ENCODE measurements around the gene PTPRN2. TPM values are rescaled to one million over a fixed set of nuclear protein-coding genes. Genes with fewer than 3 reads are reported as not detected.

Gene PTPRN2
- total RNA-seq, 1 donor, result 0.09 TPM

DNA sequence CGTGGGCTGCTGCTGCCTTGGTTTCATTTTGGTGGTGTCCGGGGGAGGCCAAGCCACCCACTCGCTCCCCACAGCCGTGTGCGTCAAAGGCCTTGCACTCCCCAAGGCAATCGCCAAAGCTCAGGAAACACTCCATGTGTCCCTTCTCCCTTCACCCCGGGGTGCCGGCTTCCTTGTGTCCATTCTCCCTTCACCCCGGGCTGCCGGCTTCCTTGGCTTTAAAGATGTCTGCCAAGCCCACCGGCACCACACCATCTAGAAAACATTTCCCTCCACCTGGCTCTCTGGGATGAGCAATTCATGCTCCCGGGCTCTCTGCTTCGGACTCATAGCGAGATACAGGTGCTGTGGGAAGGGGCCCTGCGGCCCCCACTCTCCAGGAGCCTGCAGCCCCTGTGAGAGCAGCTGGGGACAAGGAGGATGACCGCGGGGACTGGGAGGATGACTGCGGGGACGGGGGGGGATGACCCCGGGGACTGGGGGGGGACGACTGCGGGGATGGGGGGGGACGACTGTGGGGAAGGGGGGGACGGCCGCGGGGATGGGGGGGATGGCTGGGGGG, 928.7 kb downstream of the PTPRN2 start:
- no peak overlapping the region for H3K4me3 ChIP-seq (ENCODE audit: low read depth, low read length)
- TF ChIP-seq, protein P1, sequence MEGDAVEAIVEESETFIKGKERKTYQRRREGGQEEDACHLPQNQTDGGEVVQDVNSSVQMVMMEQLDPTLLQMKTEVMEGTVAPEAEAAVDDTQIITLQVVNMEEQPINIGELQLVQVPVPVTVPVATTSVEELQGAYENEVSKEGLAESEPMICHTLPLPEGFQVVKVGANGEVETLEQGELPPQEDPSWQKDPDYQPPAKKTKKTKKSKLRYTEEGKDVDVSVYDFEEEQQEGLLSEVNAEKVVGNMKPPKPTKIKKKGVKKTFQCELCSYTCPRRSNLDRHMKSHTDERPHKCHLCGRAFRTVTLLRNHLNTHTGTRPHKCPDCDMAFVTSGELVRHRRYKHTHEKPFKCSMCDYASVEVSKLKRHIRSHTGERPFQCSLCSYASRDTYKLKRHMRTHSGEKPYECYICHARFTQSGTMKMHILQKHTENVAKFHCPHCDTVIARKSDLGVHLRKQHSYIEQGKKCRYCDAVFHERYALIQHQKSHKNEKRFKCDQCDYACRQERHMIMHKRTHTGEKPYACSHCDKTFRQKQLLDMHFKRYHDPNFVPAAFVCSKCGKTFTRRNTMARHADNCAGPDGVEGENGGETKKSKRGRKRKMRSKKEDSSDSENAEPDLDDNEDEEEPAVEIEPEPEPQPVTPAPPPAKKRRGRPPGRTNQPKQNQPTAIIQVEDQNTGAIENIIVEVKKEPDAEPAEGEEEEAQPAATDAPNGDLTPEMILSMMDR (IDR thresholded peaks at IDR 0.05; ENCODE audit: insufficient read depth, low read length), result no peak
- DNase-seq (ENCODE audit: low read depth), result no peak

GRCh38 chr7:157657741-157658740, 929.6 kb downstream of the PTPRN2 start:
- no peak overlapping the region for H3K4me3 ChIP-seq (ENCODE audit: low read depth, low read length)
- no peak for DNase-seq (ENCODE audit: low read depth)
- TF ChIP-seq, protein P1 (IDR thresholded peaks at IDR 0.05; ENCODE audit: insufficient read depth, low read length), result no peak

- TF ChIP-seq, protein P1 (IDR thresholded peaks at IDR 0.05; ENCODE audit: insufficient read depth, low read length), result no peak
- no peak for DNase-seq (ENCODE audit: low read depth)
- no peak overlapping the region for H3K4me3 ChIP-seq (ENCODE audit: low read depth, low read length)
Observed at GRCh38 chr7:157656195-157656769, 931.3 kb downstream of the PTPRN2 start.

- no peak overlapping the region for H3K4me3 ChIP-seq (ENCODE audit: low read depth, low read length)
- no peak for DNase-seq (ENCODE audit: low read depth)
- TF ChIP-seq, protein P1 (IDR thresholded peaks at IDR 0.05; ENCODE audit: insufficient read depth, low read length), result no peak
Observed at GRCh38 chr7:157654350-157654749, 933.3 kb downstream of the PTPRN2 start.

GRCh38 chr7:157653827-157654207, 933.8 kb downstream of the PTPRN2 start:
- TF ChIP-seq, protein P1 (IDR thresholded peaks at IDR 0.05; ENCODE audit: insufficient read depth, low read length), result no peak
- no peak for DNase-seq (ENCODE audit: low read depth)
- no peak overlapping the region for H3K4me3 ChIP-seq (ENCODE audit: low read depth, low read length)

GRCh38 chr7:157652954-157653826, 934.4 kb downstream of the PTPRN2 start:
- DNase-seq (ENCODE audit: low read depth), result no peak
- H3K4me3 ChIP-seq (ENCODE audit: low read depth, low read length), result no peak overlapping the region
- TF ChIP-seq, protein P1 (IDR thresholded peaks at IDR 0.05; ENCODE audit: insufficient read depth, low read length), result no peak

All from fibroblast of the aortic adventitia (primary cell).